ENCODE measurements around the gene NAAA. TPM values are rescaled to one million over a fixed set of nuclear protein-coding genes. Genes with fewer than 3 reads are reported as not detected.
"Not testable (repeated sequence)": the region's sequence is repeated elsewhere in the genome, so short reads cannot be mapped to it uniquely, and the experiment has no call there.

NAAA gene
- 20.6 and 28.8 TPM in 2 replicates for total RNA-seq (2014; rRNA removed; shearing (Covaris generic))

DNA sequence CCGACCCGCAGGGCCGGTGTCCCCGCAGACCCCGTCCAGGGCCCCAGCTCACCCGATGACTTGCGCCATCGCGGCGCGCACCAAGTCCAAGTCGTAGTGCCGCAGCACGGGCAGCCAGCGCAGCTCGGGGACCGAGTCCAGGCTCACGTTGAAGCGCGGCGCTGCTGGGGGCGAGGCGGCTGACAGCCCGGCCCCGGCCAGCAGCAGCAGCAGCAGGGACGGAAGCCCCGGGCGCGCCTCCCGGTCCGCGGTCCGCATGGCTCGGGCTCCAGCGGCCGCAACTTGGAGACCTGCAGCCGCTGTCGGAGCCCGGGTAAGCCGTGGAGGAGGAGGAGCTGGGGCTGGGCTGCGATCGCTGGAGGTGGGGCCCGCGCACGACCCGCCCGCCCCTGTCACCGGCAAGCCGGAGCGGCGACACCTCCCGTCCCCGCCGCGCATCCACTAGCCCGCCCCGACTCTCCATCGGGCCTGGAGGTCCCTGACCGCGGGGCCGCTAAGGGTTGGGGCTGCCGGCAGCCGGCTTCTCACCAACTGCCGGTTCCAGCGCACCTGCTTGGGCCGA, at the start of gene NAAA:
NAAA (minus strand) TSS at position 322 of the 562 bp plus-strand sequence; CDS start at position 258, 64 bp downstream.
- peak; percentile 67 for DNase-seq (ENCODE audit: low spot score)

DNA sequence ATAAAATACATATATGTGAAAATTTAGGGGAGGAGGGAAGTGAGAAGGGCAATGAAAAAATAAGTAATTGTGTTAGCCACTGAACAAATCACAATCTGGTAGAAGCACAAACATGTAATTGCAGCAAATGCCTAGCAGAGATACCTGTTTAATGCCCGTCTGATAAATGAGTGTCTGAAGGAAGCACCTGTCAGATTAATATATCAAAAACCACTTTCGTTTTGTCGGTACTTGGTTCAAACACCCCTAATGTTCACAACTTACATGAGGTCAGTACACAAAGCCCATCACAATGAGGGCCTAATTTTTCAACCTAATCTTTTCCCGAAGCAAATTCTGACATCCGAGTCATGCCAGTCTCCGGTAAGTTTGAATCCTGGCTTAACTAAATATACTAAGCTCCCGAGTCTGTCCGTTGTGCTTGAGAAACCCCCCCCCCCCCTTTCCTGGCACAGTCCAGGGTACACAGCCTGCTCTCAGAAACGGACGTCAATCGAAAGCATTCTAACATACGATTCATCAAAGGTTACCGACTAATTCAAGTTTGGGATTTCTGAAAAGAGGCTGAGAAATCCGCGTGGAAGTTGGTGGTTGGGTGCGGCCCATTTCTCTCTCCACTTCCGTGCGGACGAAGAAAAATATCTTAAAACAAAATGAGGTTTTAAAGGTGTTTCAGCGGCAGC, 49.2 kb upstream of the NAAA start:
- DNase-seq (ENCODE audit: low spot score) = no peak

DNA sequence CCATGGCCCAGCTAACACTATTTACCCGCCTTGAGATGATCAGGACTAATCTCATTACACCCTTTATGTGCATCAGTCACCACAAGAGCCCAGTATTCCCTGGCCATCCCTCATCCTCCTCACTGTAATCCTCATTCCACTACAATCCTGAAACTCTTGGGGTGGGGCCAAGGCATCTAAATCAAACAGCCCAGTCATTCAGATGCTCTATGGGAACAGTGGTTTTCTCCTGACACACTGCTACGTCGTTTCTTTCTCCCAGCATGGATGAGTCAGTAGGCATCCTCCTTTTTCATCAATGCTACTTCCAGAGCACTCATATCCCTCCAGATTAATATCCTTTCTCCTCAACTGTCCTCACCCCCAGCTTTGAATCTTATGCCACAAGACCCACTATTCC, 44.3 kb upstream of the NAAA start:
- DNase-seq (ENCODE audit: low spot score) = no peak

DNA sequence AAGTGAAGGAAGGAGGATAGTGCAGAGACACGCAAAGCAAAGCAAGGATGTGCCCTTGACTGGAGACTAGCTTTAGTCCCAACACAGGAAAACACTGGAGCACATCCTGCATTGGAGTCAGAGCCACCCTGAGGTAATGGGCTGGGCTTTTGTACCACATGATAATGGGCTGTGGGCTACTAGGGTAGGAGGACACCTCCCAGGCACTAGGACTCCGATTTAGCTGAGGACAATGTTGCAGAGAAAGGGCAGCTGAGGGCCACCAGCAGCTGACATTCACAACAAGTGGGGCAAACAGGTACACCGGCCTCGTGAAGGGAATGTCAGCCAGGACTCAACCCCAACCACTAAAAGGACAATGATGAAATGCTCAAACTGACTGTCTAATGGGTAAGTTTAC, 39.8 kb upstream of the NAAA start:
- DNase-seq (ENCODE audit: low spot score) = no peak

DNA sequence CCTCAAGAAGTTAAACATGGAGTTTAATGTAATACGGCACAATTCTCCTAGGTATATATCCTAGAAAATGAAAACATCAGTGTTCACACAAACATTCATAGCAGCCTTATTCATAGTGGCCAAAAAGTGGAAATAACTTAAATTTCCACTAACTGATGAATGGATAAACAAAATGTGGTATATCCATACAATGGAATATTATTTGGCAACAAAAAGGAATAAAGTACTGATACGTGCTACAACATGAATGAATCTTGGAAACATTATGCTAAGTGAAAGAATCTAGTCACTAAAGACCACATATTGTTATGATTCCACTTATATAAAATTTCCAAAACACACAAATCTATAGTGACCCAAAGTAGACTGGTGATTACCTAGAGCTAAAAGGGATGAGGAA, 35.4 kb upstream of the NAAA start:
- no peak for DNase-seq (ENCODE audit: low spot score)

DNA sequence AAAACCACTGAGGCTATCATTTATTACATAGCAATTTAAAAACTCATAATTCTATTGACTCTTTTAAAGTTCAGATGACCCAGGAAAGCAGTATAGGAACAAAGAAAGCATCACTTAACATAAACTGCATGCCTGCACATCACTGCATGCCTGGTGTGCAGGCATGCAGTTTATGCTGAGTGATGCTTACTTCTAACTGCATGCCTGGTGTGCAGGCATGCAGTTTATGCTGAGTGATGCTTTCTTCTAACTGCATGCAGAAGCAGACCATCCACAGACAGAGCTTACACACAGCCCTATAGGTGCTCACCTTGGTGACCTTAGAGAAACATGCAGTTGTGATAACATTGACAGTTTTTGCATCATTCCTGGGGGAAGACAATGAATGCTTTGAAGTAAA, 33.0 kb upstream of the NAAA start:
- DNase-seq (ENCODE audit: low spot score) = no peak

DNA sequence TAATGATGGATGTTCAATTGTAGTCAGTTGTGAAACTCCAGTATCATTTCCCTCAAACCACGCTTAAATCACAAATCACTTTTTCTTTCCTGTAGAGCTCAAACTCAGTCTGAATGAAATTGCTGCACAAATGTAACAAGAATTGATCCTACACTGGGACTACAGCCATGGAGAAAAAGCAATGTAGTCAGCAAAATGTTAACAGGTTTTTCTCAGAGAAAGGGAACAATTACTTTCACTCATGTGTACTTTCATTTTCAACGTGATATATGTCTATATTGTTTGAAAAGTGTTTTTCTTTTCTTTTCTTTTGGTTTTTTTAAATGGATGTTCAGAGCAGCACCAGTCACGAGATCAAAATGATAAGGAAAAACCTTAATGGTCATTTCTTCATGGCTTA, 27.3 kb upstream of the NAAA start:
- no peak for DNase-seq (ENCODE audit: low spot score)

DNA sequence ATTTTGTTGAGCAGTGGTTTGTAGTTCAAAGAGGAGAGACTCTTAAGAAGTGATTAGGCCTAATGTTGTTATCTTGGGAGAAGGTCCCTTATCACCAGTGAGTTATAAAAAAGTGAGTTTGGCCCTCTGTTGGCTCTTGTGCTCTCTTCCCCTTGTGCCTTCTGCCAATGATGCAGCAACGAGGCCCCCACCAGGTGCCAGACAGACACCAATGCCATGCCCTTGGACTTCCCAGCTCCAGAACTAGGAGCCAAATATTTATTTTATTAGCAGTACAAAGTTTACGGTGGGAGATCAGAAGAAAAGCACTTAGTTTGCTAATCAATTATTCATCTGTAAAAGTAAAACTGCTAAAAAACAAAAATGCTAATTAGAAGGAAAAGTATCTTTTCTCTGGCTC, 22.7 kb upstream of the NAAA start:
- no peak for DNase-seq (ENCODE audit: low spot score)

DNA sequence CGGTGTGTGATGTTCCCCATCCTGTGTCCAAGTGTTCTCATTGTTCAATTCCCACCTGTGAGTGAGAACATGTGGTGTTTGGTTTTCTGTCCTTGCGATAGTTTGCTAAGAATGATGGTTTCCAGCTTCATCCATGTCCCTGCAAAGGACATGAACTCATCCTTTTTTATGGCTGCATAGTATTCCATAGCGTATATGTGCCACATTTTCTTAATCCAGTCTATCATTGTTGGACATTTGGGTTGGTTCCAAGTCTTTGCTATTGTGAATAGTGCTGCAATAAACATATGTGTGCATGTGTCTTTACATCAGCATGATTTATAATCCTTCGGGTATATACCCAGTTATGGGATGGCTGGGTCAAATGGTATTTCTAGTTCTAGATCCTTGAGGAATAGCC, 21.3 kb upstream of the NAAA start:
- DNase-seq (ENCODE audit: low spot score) = not testable (repeated sequence)

DNA sequence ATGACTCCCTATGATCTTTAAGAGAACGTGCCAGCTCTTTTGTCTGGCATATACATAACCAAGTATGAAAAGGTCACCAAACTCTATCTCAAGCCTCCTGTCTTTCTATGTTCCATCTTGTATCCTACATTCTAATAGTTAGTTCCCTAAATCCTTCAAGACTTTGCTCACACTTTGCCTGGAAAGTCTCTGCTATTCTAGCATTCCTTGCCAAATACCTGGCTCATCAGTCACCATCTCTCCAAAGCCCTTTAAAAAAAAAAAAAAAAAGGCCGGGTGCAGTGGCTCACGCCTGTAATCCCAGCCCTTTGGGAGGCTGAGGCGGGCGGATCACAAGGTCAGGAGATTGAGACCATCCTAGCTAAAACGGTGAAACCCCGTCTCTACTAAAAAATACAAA, 17.7 kb upstream of the NAAA start:
- not testable (repeated sequence) for DNase-seq (ENCODE audit: low spot score)

DNA sequence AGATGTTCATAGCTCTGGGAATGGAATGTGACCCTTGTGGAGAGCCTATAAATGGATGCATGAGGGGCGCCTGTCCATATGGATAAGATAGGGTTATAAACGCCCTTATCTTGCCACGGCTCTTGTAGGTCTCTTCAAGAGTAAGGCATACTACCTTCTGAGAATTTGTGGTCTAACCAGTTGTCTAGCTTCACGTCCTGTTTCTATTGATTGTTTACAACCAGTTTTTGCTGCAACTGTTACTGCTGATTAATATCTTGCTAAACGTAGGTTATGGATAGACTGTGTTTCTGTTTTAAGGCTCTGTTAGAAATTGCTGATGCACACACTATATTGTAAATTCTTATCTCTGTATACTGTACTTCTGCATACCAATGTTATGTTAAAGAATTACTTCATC, 14.0 kb upstream of the NAAA start:
- not testable (repeated sequence) for DNase-seq (ENCODE audit: low spot score)

DNA sequence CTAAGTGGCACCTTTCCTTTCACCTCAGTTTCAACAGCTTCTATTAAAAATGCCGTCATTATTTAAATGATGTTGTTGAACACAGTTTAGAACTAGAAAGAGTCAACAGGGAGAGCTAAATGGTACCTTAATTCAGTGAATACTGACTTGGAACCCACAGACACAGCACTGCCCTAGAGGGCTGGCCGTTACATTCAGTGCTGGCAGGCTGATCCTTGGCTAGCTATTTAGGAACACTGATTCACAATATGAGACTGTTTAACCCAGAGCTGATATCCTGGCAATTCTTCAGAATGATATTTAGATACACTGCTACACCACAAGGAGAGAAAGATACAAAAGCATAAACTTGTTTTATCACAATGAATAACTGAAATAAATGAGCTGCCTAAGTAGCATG, 12.7 kb upstream of the NAAA start:
- DNase-seq (ENCODE audit: low spot score) = no peak

DNA sequence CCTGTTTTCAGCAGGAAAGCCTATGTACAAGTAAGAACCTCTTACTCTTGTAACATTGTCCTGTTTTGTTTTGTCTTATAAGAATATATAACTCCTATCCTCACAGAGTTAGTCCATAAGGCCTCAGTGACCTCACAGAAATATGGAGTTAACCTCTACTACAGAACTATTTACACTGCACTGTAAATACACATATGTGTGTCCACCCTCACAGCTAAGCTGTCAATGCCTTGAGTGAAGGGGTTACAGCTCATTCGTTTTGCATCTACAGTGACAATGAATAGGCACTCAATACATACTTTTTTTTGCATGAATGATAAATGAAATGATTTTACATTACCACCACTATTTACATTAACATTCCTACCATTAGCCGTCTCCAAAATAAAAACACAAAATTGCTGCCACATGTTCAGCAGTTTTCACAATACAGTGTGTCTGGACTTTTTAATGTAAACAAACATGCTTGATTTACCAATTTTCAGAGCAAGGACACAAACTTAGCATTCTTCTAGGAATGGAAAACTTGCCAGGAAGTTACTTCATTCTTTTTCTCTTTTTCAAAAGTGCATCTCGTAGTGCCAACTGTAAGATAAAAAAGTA, 9.5 kb upstream of the NAAA start:
- DNase-seq (ENCODE audit: low spot score) = no peak

DNA sequence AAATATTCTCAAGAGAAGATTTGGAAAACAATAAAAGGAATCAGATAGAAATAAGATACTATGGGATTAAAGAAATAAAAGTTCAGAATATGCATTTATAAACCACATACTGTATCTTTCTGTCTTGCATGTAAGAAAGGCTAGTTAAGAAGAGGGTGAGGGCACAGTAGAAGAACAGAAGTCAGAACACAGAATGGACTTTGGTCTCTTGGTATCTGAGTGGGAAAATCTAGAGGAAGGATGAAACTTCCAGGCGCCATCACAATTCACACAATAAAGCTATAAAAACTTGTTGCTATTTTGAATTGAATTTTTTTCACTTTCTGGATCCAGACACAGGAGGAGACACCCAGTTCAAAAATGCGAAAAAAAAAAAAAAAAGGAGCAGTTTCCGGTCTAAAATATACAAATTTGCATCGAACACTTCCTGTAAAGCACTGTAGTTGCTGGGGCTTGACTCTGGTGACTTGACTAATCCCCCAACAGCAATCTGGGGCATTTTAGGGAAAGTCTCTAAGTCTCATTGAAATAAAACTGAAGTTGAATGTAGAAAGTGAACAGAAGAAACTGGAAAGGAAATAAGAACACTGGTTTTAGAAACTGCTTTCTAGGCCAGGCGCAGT, 8.1 kb upstream of the NAAA start:
- DNase-seq (ENCODE audit: low spot score) = no peak

DNA sequence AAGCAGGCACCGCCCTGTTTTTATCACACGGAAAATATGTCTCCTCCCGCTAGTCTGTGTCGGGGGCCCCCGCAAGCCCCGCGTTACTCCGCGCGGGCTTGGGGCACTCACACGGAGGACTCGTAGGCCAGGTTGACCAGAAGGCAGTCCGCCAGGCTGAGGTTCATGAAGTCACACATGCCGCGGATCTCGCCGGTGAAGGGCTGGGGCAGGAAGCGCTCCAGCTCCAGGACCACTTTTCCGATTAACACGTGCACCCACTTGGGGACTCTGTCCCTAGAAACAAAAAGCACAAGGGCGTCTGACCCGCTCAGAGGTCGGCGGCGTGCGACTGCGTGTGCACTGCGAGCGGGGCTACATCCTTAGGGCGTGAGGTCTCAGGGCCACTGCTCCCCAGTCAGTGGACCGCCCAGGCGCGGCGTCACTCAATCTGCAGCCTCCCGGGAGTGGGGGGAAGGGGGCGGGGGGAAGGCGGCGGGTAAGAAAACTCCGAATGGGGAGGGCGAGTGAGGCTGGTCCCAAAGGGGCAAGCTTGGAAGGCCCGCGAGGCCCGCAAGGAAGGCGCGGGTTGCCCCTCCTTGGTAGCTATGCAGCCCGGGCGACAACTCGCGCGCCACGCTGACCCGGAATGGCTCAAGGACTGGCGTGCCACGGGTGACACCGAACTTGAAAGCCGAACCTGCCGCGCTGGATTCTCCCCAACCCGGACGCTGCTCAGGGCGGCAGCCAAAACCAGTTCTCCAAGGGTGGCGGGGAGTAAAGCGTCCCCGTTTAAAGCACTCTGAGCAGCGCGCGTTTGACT, 722 bp downstream of the NAAA start:
- DNase-seq (ENCODE audit: low spot score) = peak; percentile 62

DNA sequence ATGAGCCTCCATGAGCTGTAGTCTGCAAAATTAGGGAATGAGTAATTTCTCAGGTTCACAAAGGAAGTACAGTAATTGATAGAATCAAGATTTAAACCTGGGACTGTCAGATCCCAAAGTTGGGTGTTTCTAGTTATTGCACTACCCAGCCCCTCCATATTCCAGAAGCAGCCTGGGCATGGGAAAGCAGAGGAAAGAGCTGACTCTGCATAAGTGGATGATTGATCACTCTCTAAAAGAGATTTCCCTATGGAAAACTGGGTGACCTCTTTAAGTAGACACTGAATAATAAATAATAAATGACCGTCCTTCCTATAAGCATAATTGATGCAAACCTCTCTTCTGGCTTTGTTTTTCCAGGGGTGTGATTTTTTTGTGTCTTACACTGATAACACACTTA, 5.2 kb downstream of the NAAA start:
- DNase-seq (ENCODE audit: low spot score) = no peak

DNA sequence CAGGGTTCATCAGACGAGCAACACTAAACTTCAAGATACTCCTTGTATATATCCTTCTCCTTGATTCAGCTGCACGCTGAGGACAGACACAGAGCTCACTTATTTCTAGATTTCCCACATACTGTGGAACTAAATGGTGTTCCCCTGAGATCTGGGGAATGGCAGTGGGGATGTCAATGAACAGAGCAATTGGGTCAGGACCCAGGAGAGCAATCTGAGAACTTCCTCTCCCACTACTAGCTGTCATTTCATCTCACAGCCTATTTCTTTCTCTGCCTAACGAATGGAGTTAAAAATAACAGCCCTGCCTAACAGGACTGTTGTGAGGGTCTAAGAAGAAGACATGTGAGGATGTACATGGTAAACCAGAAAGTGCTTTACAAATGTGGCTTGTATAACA, 10.7 kb downstream of the NAAA start:
- DNase-seq (ENCODE audit: low spot score) = no peak

DNA sequence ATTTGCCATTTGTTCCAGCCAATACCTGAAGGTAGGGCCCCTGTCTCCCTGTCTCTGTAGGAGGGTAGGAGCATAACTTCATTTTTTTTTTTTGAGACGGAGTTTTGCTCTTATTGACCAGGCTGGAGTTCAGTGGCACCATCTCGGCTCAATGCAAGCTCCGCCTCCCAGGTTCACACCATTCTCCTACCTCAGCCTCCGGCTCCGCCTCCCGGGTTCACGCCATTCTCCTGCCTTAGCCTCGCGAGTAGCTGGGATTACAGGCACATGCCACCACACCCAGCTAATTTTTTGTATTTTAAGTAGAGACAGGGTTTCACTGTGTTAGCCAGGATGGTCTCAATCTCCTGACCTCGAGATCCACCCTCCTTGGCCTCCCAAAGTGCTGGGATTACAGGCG, 15.9 kb downstream of the NAAA start:
- not testable (repeated sequence) for DNase-seq (ENCODE audit: low spot score)

DNA sequence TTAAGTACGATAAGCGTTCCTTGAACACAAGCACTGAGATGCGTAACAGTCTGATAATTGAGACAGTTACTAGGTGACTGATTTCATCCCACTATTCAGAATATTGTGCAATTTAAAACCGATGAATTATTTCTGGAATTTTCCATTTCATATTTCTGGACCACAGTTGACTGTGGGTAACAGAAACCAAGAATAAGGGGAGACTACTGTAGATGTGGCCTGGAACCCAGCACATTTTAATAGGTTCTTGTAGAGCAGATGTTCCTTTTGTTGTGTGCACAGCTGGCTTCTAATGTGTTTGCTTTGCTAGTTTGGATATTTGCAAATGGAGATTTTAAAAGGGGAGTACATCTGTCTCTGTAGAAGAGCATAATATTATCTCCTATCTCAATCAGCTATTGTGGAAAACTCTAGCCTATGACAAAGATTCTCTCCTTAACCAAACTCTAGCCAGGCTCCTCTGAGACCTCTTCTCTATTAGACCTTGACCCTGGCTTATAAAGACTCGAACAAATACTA, 16.4 kb downstream of the NAAA start:
- DNase-seq (ENCODE audit: low spot score) = no peak

DNA sequence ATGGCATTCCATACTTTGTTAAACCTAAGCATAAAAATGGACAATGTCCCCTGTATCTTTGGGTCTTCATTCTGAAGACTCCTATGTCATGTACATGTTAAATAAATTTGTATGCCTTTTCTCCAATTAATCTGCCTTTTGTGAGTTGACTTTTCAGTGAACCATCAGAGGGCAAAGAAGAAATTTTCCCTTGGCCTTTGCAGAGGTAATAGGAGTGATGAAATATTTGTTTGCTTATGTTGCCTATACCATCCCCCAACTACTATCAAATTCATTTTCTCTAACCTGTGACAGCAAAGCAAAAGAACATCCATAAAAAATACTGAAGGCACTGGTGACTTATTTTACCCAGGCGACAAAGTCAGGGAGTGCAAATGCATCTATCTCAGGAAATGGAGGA, 18.2 kb downstream of the NAAA start:
- DNase-seq (ENCODE audit: low spot score) = no peak

DNA sequence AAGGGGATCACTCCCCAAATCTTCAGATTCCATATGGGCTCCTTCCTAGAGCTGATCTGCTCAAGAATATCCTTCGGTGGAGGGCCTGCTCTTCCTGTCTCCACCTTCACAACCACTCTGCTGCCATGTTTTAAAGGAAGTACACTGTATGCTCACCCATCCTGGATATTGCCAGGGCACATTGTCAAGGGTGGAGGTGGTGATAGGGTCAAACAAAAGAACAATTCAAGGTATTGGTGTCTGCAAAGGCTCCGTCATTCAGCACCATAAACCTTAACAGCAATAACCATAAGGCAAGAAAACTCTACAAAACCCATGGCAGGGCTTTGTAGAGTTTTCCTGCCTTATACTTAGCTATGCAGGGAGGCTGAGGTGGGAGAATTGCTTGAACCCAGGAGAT, 18.9 kb downstream of the NAAA start:
- DNase-seq (ENCODE audit: low spot score) = no peak

DNA sequence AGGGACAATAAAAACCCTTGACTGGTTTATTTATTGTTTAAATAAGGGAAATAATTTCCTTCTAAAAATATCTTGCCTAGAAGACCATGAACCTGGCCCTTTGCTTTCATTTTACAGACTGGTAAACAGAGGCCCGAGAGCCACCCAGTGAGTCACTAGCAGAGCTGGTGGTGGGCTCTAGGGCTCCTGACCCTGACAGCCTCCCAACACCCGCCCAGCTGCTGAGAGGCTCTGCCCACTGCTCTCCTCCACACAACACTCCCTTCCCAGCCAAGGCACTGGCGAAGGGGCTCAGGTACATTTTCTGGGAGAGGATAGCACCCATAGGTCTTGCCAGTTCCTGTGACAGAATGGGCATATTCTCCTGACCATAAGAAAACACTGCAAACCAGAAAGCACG, 20.5 kb downstream of the NAAA start:
- no peak for DNase-seq (ENCODE audit: low spot score)
